GM18861 (cell line): ENCODE measurements around the gene LRRC56.

ENCODE experiments used
- ATAC-seq: cut with Tn5 transposase; IDR thresholded peaks from one replicate; pipeline ENCODE4 v1.9.1; 2021; ENCODE audit not compliant: unreplicated experiment

The LRRC56 gene

GRCh38 chr11:592501-592900, 55.2 kb downstream of the LRRC56 start:
- ATAC-seq = no peak

- ATAC-seq = no peak
These were observed 55.6 kb downstream of the LRRC56 start for GRCh38 chr11:592918-593317.

DNA sequence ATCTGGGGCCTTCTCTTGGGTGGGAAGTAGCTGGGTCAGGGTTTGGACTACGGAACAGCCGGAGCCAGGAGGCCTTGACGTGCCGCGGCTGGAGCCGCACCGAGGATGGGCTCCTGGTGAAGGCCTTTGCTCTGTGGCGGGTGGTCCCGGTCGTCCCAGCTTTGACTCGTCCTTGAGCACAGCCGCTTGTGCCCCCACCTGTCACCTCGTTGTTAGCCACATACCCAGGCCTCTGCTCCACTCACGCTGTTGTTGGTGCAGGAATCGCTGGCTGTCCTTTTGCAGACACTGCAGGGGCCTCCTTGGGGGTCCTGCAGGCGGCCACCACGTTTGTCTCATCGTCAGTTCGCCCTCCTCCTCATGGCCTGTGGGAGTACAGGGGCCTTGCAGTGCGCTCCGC, 56.0 kb downstream of the LRRC56 start:
- ATAC-seq = no peak

- ATAC-seq = no peak
These were observed 58.1 kb downstream of the LRRC56 start for GRCh38 chr11:595400-595799.

- ATAC-seq = no peak
These were observed 59.0 kb downstream of the LRRC56 start for GRCh38 chr11:596374-596773.

- ATAC-seq = no peak
These were observed 59.9 kb downstream of the LRRC56 start for GRCh38 chr11:597166-597725.

DNA sequence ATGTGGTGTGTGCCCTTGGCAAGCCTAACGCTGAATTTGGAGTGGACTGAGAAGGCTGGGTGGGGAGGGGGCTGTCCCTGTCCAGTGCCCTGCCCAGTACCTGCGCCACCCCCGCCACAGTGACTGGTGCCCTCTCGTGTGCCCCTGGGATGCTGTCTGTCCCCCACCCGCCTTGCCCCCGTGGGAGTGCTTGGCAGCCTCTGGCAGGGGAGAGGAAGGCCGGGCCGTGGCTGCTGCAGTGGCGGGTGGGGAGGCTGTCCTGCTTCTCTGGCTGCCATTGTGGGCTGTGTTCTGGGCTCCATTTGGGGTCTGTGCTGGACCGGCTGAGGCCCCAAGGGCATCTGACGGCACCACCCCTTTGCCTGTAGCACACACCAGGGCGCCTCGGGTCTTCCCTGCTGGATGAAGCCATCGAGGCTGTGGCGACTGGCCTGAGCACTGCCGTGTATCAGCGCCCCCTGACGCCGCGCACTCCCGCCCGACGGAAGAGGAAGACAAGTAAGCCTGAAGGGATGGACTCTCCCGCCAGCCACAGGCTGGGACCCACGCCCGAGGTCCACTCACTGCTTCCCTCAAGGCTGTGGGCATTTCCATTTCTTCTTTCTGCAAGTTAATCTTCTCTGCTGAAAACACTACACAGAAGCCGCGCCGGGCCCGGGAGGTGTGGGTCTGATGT, 60.8 kb downstream of the LRRC56 start:
- no peak for ATAC-seq

GRCh38 chr11:601573-602245, 64.4 kb downstream of the LRRC56 start:
- no peak for ATAC-seq

GRCh38 chr11:603154-603553, 65.8 kb downstream of the LRRC56 start:
- ATAC-seq = no peak
